ENCODE measurements around the gene PSORS1C2. TPM values are rescaled to one million over a fixed set of nuclear protein-coding genes. Genes with fewer than 3 reads are reported as not detected.

The PSORS1C2 gene
- total and polyA plus RNA-seq, 4 donors = not detected

DNA sequence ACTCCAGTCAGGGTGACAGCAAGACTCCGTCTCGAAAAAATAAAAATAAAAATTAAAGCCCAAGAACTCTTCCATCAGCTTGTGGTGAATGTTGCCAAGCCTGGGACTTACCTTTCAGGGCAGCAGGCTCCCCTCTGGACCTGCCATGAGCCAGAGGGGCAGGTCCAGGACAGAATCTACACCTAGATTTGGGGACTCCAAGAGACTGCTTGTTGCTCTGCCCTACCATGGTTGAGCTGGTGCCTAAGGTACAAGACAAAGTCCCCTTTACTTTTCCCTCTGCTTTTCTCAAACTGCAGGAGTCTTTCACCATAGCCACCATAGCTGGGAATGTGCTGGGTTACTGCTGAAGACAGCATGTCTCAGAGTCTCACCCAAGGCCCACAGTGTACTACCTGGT, 35.7 kb downstream of the PSORS1C2 start:
- no peaks in the 10 kb centered on the region for H3K9me3 ChIP-seq (ENCODE audit: control insufficient read depth in 4 of 4, low read length in 3 of 4)
- TF ChIP-seq, protein P1, sequence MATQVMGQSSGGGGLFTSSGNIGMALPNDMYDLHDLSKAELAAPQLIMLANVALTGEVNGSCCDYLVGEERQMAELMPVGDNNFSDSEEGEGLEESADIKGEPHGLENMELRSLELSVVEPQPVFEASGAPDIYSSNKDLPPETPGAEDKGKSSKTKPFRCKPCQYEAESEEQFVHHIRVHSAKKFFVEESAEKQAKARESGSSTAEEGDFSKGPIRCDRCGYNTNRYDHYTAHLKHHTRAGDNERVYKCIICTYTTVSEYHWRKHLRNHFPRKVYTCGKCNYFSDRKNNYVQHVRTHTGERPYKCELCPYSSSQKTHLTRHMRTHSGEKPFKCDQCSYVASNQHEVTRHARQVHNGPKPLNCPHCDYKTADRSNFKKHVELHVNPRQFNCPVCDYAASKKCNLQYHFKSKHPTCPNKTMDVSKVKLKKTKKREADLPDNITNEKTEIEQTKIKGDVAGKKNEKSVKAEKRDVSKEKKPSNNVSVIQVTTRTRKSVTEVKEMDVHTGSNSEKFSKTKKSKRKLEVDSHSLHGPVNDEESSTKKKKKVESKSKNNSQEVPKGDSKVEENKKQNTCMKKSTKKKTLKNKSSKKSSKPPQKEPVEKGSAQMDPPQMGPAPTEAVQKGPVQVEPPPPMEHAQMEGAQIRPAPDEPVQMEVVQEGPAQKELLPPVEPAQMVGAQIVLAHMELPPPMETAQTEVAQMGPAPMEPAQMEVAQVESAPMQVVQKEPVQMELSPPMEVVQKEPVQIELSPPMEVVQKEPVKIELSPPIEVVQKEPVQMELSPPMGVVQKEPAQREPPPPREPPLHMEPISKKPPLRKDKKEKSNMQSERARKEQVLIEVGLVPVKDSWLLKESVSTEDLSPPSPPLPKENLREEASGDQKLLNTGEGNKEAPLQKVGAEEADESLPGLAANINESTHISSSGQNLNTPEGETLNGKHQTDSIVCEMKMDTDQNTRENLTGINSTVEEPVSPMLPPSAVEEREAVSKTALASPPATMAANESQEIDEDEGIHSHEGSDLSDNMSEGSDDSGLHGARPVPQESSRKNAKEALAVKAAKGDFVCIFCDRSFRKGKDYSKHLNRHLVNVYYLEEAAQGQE (IDR thresholded peaks at IDR 0.05) = no peak
- no peak for TF ChIP-seq FOXA1 (IDR thresholded peaks at IDR 0.05)
- no peak for TF ChIP-seq NR2F2 (IDR thresholded peaks at IDR 0.05)
- TF ChIP-seq, protein P2, sequence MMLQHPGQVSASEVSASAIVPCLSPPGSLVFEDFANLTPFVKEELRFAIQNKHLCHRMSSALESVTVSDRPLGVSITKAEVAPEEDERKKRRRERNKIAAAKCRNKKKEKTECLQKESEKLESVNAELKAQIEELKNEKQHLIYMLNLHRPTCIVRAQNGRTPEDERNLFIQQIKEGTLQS (IDR thresholded peaks at IDR 0.05) = no peak
- DNase-seq (ENCODE audit: low spot score) = no peak
- no peaks in the 10 kb centered on the region for H3K4me1 ChIP-seq (ENCODE audit: control insufficient read depth in 4 of 4, insufficient read depth in 4 of 4, low read length in 3 of 4)
- no peak overlapping the region for H3K4me3 ChIP-seq (ENCODE audit: low read depth in 1 of 3, low read length in 3 of 3)
- no peaks in the 10 kb centered on the region for H3K36me3 ChIP-seq (ENCODE audit: control insufficient read depth in 4 of 4, insufficient read depth in 3 of 4, low read depth in 1 of 4, low read length in 3 of 4)
- no peaks in the 10 kb centered on the region for H3K27me3 ChIP-seq (ENCODE audit: control insufficient read depth in 4 of 4, insufficient read depth in 4 of 4, low read length in 3 of 4)
- no peak overlapping the region for H3K27ac ChIP-seq (ENCODE audit: low read depth in 1 of 2, low read length in 2 of 2)
- no peak overlapping the region for H3K9ac ChIP-seq (ENCODE audit: low read depth in 1 of 2, low read length in 2 of 2)
- WGBS = 92% methylated on average over 2 of the region's 2 CpGs

DNA sequence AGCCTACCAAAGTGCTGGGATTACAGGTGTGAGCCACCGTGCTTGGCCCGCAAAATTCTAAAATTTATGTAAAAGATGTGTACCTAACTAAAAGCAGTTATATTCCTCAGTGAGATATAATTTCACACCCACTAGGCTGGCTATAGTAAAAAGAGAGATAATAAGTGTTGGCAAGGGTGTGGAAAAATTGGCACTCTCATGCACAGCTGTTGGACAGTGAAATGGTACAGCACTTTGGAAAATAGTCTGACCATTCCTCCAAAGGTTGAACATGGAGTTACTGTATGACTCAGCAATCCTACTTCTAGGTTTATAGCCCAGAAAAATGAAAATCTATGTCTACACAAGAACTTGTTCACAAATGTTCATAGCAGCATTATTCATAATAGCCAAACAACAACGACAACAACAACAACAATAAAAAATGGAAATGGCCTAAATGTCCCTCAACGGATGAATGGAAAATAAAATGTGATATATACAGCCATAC, 40.4 kb downstream of the PSORS1C2 start:
- Histone ChIP-seq H3K27ac (ENCODE audit: low read depth in 1 of 2, low read length in 2 of 2) (no peak overlapping the region), H3K27me3 (ENCODE audit: control insufficient read depth in 4 of 4, insufficient read depth in 4 of 4, low read length in 3 of 4) (no peaks in the 10 kb centered on the region), H3K4me3 (ENCODE audit: low read depth in 1 of 3, low read length in 3 of 3) (no peak overlapping the region), H3K9me3 (ENCODE audit: control insufficient read depth in 4 of 4, low read length in 3 of 4) (no peaks in the 10 kb centered on the region), H3K36me3 (ENCODE audit: control insufficient read depth in 4 of 4, insufficient read depth in 3 of 4, low read depth in 1 of 4, low read length in 3 of 4) (no peaks in the 10 kb centered on the region), H3K4me1 (ENCODE audit: control insufficient read depth in 4 of 4, insufficient read depth in 4 of 4, low read length in 3 of 4) (no peaks in the 10 kb centered on the region), H3K9ac (ENCODE audit: low read depth in 1 of 2, low read length in 2 of 2) (no peak overlapping the region)
- TF ChIP-seq GABPA (IDR thresholded peaks at IDR 0.05 in 1 of 2, conservative IDR thresholded peaks at IDR 0.05 in 1 of 2) (no peak), HNF4A (conservative IDR thresholded peaks at IDR 0.05) (no peak), RXRA (IDR thresholded peaks at IDR 0.05) (no peak)
- no peak for DNase-seq (ENCODE audit: low spot score)
- 94% methylated on average over 4 of the region's 4 CpGs for WGBS

DNA sequence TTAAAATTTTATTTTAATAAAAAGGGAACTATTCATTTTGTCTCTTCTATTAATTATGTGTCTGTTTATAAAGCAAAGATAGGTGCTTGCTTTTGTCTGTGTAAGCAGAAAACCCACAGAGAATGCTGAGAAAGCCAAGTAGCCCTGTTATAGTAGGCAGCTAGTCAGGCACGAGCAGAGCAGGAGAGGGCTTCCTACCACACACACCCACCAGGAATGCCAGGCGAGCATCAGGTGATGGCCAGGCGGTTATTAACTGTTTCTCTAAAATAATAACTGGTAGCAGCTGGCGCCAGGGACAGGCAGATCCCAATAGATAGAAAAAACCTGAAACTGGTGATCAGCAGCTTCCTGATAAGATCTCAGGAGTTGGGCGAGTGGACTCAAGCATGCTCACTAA, 42.2 kb downstream of the PSORS1C2 start:
- no peak overlapping the region for H3K9ac ChIP-seq (ENCODE audit: low read depth in 1 of 2, low read length in 2 of 2)
- TF ChIP-seq FOXA2 (IDR thresholded peaks at IDR 0.05) = no peak
- TF ChIP-seq RAD21 (IDR thresholded peaks at IDR 0.05) = no peak
- TF ChIP-seq, protein P3, sequence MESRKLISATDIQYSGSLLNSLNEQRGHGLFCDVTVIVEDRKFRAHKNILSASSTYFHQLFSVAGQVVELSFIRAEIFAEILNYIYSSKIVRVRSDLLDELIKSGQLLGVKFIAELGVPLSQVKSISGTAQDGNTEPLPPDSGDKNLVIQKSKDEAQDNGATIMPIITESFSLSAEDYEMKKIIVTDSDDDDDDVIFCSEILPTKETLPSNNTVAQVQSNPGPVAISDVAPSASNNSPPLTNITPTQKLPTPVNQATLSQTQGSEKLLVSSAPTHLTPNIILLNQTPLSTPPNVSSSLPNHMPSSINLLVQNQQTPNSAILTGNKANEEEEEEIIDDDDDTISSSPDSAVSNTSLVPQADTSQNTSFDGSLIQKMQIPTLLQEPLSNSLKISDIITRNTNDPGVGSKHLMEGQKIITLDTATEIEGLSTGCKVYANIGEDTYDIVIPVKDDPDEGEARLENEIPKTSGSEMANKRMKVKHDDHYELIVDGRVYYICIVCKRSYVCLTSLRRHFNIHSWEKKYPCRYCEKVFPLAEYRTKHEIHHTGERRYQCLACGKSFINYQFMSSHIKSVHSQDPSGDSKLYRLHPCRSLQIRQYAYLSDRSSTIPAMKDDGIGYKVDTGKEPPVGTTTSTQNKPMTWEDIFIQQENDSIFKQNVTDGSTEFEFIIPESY (IDR thresholded peaks at IDR 0.05) = no peak
- no peak for TF ChIP-seq SP1 (IDR thresholded peaks at IDR 0.05)
- TF ChIP-seq RXRA (IDR thresholded peaks at IDR 0.05) = no peak
- TF ChIP-seq, protein P4, sequence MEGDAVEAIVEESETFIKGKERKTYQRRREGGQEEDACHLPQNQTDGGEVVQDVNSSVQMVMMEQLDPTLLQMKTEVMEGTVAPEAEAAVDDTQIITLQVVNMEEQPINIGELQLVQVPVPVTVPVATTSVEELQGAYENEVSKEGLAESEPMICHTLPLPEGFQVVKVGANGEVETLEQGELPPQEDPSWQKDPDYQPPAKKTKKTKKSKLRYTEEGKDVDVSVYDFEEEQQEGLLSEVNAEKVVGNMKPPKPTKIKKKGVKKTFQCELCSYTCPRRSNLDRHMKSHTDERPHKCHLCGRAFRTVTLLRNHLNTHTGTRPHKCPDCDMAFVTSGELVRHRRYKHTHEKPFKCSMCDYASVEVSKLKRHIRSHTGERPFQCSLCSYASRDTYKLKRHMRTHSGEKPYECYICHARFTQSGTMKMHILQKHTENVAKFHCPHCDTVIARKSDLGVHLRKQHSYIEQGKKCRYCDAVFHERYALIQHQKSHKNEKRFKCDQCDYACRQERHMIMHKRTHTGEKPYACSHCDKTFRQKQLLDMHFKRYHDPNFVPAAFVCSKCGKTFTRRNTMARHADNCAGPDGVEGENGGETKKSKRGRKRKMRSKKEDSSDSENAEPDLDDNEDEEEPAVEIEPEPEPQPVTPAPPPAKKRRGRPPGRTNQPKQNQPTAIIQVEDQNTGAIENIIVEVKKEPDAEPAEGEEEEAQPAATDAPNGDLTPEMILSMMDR (IDR thresholded peaks at IDR 0.05; ENCODE audit: low read depth, low read length, missing input control) = no peak
- TF ChIP-seq TAF1 (conservative IDR thresholded peaks at IDR 0.05) = no peak
- TF ChIP-seq, protein P1 (IDR thresholded peaks at IDR 0.05) = no peak
- no peak for TF ChIP-seq EGR1 (IDR thresholded peaks at IDR 0.05; ENCODE audit: low read depth in 2 of 2)
- no peak overlapping the region for H3K27ac ChIP-seq (ENCODE audit: low read depth in 1 of 2, low read length in 2 of 2)
- H3K27me3 ChIP-seq (ENCODE audit: control insufficient read depth in 4 of 4, insufficient read depth in 4 of 4, low read length in 3 of 4) = no peaks in the 10 kb centered on the region
- H3K36me3 ChIP-seq (ENCODE audit: control insufficient read depth in 4 of 4, insufficient read depth in 3 of 4, low read depth in 1 of 4, low read length in 3 of 4) = no peaks in the 10 kb centered on the region
- no peaks in the 10 kb centered on the region for H3K9me3 ChIP-seq (ENCODE audit: control insufficient read depth in 4 of 4, low read length in 3 of 4)
- no peaks in the 10 kb centered on the region for H3K4me1 ChIP-seq (ENCODE audit: control insufficient read depth in 4 of 4, insufficient read depth in 4 of 4, low read length in 3 of 4)
- WGBS = 87% methylated on average over 5 of the region's 5 CpGs
- H3K4me3 ChIP-seq (ENCODE audit: low read depth in 1 of 3, low read length in 3 of 3) = no peak overlapping the region
- no peak for DNase-seq (ENCODE audit: low spot score)

Data from liver (tissue), 9 donors.